Hepatic stellate cell (primary cell): ENCODE measurements around the gene RASSF3.
"Not testable (repeated sequence)": the region's sequence is repeated elsewhere in the genome, so short reads cannot be mapped to it uniquely, and the experiment has no call there.

ENCODE experiments used
- DNase-seq: peaks from one replicate; pipeline ENCODE4 v3.0.0; 2011; ENCODE audit warnings: low spot score

Gene RASSF3

DNA sequence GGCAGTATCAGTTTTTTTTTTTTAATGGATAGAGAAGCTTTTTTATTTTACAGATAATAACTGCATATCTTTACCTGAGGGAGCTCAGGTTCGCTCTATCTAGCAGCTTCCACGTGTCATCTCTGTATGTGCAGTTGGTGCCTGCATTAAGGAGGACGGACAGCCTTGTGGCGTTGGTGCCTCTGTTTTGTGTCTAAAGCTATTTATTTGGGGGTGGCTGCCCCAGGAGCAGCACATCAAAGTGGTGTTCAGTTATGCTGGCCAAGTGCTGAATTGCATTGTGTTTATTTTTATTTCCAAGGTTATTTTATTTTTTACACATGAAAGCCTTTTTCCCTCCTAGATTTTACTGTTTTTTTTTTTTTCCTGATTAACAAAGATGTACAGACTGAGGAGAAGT lies 59.7 kb downstream of the RASSF3 start:
- DNase-seq = no peak

DNA sequence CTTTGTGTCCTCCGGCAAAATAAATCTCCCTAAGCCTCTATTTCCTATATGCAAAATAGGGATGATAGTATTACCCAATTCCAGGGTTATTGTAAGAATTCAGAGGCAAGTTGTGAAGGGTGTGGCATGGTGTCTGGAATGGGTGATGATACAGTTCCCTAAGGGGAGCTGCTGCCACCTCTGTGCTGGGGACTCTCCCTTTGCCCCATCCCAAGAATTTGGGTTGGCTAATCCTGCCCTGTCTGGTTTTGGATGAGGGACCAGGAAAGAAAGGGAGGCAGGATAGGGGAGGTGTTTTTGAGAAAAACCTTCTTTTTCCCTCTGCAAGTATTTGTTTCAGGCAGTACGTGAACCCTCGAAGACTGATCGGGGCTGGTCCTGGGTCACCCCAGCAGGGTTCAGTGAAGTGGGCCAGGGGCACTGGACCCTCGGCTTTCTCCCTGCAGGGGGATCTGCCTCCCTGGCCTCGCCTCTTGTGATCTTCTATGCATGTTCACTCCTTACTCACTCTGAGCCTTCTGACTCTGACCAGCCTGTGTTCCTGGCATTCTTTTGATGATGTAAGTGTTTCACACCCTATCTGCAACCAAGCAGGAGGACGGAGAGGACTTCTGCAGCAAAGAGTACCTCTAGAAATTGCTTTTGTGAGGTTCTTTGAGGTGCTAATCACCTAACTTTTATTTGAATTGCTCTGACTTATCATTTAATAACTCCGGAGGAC lies 60.8 kb downstream of the RASSF3 start:
- no peak for DNase-seq

- DNase-seq = no peak
Measured at GRCh38 chr12:64671681-64672080, 61.4 kb downstream of the RASSF3 start.

- DNase-seq = no peak
Measured at GRCh38 chr12:64672925-64673409, 62.7 kb downstream of the RASSF3 start.

DNA sequence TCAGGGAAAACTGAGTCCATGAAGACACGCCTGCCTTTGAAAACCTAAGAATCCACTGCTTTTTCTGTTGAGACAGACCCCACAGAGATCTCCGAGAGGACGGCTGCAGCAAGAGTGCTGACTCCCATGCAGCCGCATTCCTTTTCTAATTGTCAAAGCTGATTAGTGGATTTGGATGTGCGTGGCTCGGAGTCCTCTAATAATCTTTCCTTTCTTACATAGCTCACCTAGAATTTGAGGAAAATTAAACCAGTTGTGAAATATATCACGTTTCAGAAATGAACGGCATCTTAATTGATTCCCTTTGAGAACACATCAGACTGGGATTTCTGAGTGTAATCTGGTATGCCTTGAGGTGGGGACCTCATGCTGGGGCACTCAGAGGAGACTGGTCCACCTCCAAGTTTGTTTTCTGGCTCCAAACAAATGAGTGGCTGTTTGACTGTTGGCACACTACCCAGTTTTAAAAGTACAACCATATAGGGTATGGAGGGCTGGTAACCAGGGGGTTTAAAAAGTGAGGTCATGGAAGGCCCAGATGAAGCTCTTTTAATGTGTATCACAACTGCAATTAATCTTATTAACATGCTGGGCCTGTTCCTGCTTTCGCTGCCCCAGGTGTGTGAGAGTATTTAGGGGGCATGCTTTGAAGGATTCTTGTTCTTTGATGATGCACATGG lies 63.3 kb downstream of the RASSF3 start:
- no peak for DNase-seq

DNA sequence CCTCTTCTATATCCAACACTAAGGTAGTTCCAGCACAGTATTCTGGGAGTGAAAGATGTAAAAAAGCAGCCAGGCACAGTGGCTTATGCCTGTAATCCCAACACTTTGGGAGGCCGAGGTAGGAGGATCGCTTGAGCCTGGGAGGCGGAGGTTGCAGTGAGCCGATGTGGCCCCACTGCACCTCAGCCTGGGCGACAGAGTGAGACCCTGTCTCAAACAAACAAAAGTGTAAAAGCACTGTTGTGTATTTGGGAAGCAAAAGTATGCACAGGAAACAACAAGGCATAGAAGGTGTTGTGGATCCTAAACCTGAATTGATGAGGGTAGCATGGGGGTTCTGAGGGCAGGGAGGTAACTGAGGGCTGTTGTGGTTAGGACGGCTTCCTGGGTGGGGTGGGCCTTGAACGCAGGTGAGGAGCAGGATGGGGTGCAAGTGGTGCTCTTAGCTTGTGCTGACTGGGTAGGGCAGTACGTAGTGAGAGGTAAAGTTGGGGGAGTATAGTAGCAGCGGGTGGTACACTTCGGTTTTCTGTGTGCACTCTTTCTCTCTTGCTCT lies 64.2 kb downstream of the RASSF3 start:
- DNase-seq = no peak

GRCh38 chr12:64675795-64676194 lies 65.5 kb downstream of the RASSF3 start:
- DNase-seq = peak; percentile 61

DNA sequence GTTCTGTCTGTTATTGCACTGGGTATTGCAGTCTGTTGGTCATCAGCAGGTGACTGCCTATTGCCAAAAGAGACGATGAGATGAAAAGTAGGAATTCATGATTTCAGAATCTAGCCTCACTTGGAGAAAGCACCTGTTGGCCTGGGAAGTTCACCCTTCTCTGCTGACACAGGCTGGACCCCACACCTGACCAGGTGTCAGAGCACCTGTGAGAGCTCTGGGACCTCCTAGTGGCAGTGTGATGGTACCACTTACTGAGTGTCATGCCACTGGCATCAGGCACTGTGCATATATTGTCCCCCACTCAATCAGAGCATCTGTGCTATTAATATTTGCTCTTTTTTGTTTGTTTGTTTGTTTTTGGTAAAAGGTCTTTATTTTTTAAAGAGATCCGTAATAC lies 68.0 kb downstream of the RASSF3 start:
- no peak for DNase-seq

DNA sequence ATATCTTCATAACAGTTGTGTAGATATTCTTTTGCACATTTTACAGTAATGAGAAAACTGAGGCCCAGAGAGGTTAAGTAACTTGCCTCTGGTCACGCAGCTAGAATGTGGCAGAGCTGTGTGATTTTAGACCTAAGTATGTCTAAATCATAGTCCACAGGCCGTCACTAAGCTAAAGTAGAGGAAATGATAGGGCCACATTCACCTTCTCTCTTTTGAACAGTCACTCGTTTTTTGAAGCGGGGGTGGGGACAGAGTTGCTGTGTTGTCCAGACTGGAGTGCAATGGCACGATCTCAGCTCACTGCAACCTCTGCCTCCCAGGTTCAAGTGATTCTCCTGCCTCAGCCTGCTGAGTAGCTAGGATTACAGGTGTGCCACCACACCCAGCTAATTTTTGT lies 68.5 kb downstream of the RASSF3 start:
- no peak for DNase-seq

- DNase-seq = no peak
Measured at GRCh38 chr12:64679487-64680001, 69.2 kb downstream of the RASSF3 start.

- no peak for DNase-seq
Measured at GRCh38 chr12:64680235-64680634, 69.9 kb downstream of the RASSF3 start.

DNA sequence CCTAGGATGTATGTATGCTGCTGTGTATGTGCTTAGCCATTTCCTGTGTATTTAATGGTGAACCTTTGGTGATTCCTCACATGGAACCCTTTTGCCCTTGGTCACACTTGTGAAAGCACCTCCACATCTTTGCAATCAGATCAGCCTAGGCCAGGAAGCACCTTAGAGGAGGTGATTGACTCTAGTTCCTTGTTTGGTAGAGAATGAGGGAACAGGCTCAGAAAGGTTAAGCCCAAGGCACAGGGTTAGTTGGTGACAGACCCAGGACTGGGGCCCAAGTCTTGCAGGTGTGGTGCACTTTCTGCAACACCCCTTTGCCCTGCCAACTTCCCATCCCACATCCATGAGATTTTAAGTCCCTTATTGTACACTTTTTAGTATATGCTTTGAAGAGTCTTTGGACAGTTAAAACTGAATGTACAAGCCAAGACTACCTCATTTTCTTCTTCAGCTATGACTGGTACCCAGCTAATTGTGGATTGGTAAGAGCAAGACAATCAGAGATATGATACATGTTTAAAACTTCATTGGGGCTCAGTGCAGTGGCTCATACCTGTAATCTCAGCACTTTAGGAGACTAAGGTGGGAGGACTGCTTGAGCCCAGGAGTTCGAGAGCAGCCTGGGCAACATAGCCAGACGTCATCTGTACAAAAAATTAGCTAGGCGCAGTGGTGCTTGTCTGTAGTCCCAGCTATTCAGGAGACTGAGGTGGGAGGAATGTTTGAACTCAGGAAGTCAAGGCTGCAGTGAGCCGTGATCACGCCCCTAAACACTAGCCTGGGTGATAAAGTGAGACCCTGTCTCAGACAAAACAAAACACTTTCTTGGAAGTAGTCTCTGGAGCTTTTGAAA lies 71.1 kb downstream of the RASSF3 start:
- no peak for DNase-seq

GRCh38 chr12:64682572-64683277 lies 72.4 kb downstream of the RASSF3 start:
- no peak for DNase-seq

GRCh38 chr12:64683816-64684543 lies 73.7 kb downstream of the RASSF3 start:
- no peak for DNase-seq

DNA sequence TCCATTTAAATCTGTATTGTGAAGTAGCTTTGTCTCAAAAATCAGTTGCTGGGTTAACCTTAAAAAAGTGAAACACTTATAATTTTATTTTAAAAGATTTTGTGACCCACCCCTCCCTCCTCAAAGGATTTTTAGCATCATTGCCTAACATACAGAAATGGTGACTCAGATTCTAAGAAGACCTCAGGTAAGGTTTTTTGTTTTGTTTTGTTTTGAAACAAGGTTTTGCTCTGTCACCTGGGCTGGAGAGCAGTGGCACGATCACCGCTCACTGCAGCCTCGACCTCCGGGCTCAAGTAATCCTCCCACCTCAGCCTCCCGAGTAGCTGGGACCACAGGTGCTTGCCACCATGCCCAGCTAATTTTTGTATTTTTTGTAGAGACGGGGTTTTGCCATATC lies 74.8 kb downstream of the RASSF3 start:
- no peak for DNase-seq

GRCh38 chr12:64685605-64686004 lies 75.3 kb downstream of the RASSF3 start:
- no peak for DNase-seq

DNA sequence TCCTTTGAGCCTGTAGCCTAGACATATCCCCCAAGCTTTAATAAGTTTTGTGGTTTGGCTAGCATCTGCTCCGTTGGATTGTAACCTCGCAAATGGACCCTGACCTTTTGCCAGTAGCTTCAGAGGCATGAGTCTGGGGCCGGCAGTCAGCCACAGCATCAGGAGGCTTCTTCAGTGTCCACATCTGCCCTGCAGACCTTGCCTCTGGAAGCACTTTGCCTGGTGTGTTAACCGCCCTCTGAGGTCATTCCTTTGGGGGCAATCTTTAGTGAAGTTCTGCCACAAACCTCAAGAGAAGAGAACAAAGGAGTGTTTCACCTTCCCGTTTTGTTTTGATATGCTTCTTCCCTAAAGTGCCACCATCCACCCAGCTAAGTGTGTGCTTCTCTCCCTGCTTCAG lies 77.5 kb downstream of the RASSF3 start:
- DNase-seq = no peak

DNA sequence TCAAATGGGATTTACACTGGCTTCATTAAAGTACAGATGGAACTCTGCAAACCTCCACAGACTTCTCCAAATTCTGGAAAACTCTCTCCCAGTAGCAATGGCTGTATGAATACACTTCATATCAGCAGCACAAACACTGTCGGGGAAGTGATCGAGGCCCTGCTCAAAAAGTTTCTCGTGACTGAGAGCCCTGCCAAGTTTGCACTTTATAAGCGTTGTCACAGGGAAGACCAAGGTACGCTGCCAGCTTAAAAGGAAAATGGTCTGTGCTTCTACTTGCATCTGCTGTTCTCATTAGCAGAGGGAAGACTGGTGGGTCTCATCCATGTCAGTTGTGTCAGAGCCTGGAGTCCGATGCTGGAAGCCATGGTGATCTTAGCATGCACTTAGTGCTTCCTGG lies 77.9 kb downstream of the RASSF3 start:
- DNase-seq = no peak

GRCh38 chr12:64688715-64689114 lies 78.4 kb downstream of the RASSF3 start:
- no peak for DNase-seq

DNA sequence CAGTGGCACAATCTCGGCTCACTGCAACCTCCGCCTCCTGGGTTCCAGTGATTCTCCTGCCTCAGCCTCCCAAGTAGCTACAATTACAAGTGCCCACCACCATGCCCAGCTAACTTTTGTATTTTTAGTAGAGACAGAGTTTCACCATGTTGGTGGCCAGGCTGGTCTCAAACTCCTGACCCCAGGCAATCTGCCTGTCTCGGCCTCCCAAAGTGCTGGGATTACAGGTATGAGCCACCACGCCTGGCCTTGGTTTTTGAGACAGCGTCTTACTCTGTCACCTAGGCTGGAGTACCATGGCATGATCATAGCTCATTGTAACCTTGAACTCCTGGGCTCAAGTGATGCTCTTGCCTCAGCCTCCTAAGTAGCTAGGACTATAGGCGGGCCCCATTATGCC lies 79.9 kb downstream of the RASSF3 start:
- DNase-seq = not testable (repeated sequence)

- no peak for DNase-seq
Measured at GRCh38 chr12:64691227-64691794, 81.0 kb downstream of the RASSF3 start.
